GM18499 (cell line): ENCODE data around the gene MPP1.

Experiments used
- ATAC-seq: cut with Tn5 transposase; IDR thresholded peaks from one replicate; pipeline ENCODE4 v1.9.1; 2021; ENCODE audit warnings: moderate number of reproducible peaks; ENCODE audit not compliant: insufficient read depth, unreplicated experiment

The MPP1 gene

GRCh38 chrX:154734061-154734781 is 71.1 kb downstream of the MPP1 start:
- no peak for ATAC-seq

- no peak for ATAC-seq
Measured at GRCh38 chrX:154733066-154733425, 72.2 kb downstream of the MPP1 start.

GRCh38 chrX:154732421-154733065 is 72.7 kb downstream of the MPP1 start:
- ATAC-seq = no peak

- no peak for ATAC-seq
Measured at GRCh38 chrX:154731881-154732280, 73.4 kb downstream of the MPP1 start.

GRCh38 chrX:154731184-154731583 is 74.1 kb downstream of the MPP1 start:
- ATAC-seq = no peak

- no peak for ATAC-seq
Measured at GRCh38 chrX:154730253-154730891, 74.9 kb downstream of the MPP1 start.

- no peak for ATAC-seq
Measured at GRCh38 chrX:154729439-154729838, 75.8 kb downstream of the MPP1 start.
